Lower leg skin (tissue), 4 donors: ENCODE results near the gene CREBRF. TPM values are rescaled to one million over a fixed set of nuclear protein-coding genes. Genes with fewer than 3 reads are reported as not detected.
A peak's percentile ranks its signal among the peaks of the same experiment; 100 is the strongest.

Experiments
- DNase-seq, 2 donors: peaks; one replicate each; pipeline ENCODE4 v3.0.0-alpha.2; 2019; ENCODE audit warnings: low spot score in 2 of 2
- H3K4me3 ChIP-seq: fragments of 200-600 bp; sonication (generic); 2 replicates; pipeline ENCODE4 v1.5.1; 2017; ENCODE audit warnings: mild to moderate bottlenecking, low read depth; ENCODE audit not compliant: poor library complexity, severe bottlenecking
- POLR2A ChIP-seq, 2 donors: fragments of 450-650 bp; IDR thresholded peaks; one replicate each; pipeline ENCODE4 v1.6.1; 2016 to 2017; ENCODE audit warnings: antibody characterized with exemption in 2 of 2, mild to moderate bottlenecking in 1 of 2, moderate library complexity in 1 of 2
- WGBS, 2 donors: methylation state at CpG; one replicate each; pipeline ENCODE4 v1.1.5; 2018; 5-methylcytosine and 5-hydroxymethylcytosine counted together
- intact Hi-C: fragments of 100-400 bp; cut with DNase I; formaldehyde crosslinking; loops from one replicate; pipeline ENCODE4 v1.15.0; 2023; ENCODE audit warnings: low total_unique reads
- total RNA-seq, 4 donors: library from RNA; depleted of rRNA; stranded (reverse); fragments of >200 nt; gene quantifications; one replicate each; pipeline ENCODE4 v1.1.0, GENCODE V29; 2016
- TF ChIP-seq, protein P1 (sequence below), 3 donors: fragments of 450-650 bp; IDR thresholded peaks; one replicate each; pipeline ENCODE4 v1.5.1; 2016; ENCODE audit warnings: antibody characterized with exemption in 3 of 3, mild to moderate bottlenecking in 3 of 3, moderate library complexity in 2 of 3

The CREBRF gene
- total RNA-seq, 4 donors from 2014 or later = 34.1 to 59.5 (median 42.1) TPM

- intact Hi-C loops = loop anchor here (10.0 kb wide), 1 partner anchor 93 kb away; the partner anchor contains the start of gene BNIP1
- WGBS, 2 donors = 50 to 55% methylated on average over 5 of the region's 5 CpGs
Measured at GRCh38 chr5:173051746-173052145, 4.4 kb upstream of the CREBRF start.

DNA sequence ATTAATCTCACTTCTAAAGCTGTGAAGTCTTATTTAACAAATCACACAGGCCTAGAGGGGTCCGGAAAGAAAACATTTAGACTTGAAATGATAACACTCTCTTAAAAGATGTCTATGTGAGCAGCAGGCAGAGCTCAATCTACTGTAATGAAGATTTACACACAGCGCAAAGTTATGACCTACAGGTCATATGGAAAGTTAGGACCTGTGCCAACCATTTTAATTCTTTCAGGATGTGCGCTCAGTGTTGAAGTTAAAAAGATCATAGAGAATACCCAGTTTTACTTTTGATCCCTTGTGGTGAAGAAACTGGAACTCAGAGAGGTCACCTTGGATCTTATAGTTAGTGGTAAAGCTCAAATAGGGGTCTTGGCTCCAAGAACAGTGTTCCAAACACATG, 3.1 kb upstream of the CREBRF start:
- 72 to 74% methylated on average over 3 of the region's 3 CpGs for WGBS, 2 donors
- intact Hi-C loops = loop anchor here (10.0 kb wide), 1 partner anchor 92 kb away; the partner anchor contains the start of gene BNIP1
- TF ChIP-seq, protein P1, sequence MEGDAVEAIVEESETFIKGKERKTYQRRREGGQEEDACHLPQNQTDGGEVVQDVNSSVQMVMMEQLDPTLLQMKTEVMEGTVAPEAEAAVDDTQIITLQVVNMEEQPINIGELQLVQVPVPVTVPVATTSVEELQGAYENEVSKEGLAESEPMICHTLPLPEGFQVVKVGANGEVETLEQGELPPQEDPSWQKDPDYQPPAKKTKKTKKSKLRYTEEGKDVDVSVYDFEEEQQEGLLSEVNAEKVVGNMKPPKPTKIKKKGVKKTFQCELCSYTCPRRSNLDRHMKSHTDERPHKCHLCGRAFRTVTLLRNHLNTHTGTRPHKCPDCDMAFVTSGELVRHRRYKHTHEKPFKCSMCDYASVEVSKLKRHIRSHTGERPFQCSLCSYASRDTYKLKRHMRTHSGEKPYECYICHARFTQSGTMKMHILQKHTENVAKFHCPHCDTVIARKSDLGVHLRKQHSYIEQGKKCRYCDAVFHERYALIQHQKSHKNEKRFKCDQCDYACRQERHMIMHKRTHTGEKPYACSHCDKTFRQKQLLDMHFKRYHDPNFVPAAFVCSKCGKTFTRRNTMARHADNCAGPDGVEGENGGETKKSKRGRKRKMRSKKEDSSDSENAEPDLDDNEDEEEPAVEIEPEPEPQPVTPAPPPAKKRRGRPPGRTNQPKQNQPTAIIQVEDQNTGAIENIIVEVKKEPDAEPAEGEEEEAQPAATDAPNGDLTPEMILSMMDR (IDR thresholded peaks at IDR 0.05) = no peak
- no peak for TF ChIP-seq POLR2A (IDR thresholded peaks at IDR 0.05)

More at GRCh38 chr5:173051746-173052145, 4.4 kb upstream of the CREBRF start:
- TF ChIP-seq POLR2A (IDR thresholded peaks at IDR 0.05) = no peak
- TF ChIP-seq, protein P1 (IDR thresholded peaks at IDR 0.05) = no peak
- no peak for DNase-seq
- no peak overlapping the region for H3K4me3 ChIP-seq

DNA sequence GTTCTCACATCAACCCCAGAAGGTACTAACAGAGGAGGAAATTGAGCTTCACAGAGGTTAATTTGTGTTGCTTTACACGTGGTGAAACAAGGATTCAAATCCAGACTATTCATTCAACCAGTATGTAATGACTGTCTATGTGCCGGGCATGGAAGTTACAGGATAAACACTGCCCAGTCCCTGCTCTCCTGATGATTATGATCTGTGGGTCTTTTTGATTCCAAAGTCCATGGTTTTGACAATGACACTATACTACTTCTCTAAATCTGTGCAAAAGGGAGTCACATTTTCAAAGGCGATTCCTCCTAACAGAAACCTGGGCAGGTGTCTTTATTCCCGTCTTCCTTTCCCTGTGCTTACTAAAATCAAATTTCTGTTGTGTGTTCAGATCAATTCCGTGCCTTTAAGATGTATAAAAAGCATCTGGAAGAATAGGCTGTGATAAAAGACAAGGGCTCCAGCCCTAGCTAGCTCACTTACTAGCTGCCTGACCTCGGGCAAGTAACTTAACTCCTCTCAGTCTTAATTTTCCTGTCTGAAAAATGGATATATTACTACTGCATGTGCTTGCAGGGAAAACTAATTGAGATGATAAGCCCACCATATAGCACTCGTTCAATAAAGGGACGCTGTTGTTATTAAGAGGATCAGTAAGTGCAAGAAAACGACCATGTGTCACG, 970 bp upstream of the CREBRF start:
- 21 to 30% methylated on average over 10 of the region's 10 CpGs for WGBS, 2 donors
- TF ChIP-seq, protein P1 (IDR thresholded peaks at IDR 0.05) = no peak
- TF ChIP-seq POLR2A (IDR thresholded peaks at IDR 0.05) = no peak
- intact Hi-C loops = loop anchor here (10.0 kb wide), 1 partner anchor 90 kb away; the partner anchor contains the start of gene BNIP1

More for the DNA sequence above, 3.1 kb upstream of the CREBRF start:
- no peak for DNase-seq
- no peak overlapping the region for H3K4me3 ChIP-seq

GRCh38 chr5:173055722-173055982, 500 bp upstream of the CREBRF start:
- DNase-seq = peak in 1 of 2 donors; percentile 65
- TF ChIP-seq, protein P1 (IDR thresholded peaks at IDR 0.05) = no peak
- no peak for TF ChIP-seq POLR2A (IDR thresholded peaks at IDR 0.05)
- WGBS, 2 donors = 1 to 2% methylated on average over 11 of the region's 11 CpGs
- intact Hi-C loops = loop anchor here (10.0 kb wide), 1 partner anchor 89 kb away; the partner anchor contains the start of gene BNIP1
- H3K4me3 ChIP-seq = no peak overlapping the region

More for the DNA sequence above, 970 bp upstream of the CREBRF start:
- DNase-seq = no peak
- H3K4me3 ChIP-seq = no peak overlapping the region

DNA sequence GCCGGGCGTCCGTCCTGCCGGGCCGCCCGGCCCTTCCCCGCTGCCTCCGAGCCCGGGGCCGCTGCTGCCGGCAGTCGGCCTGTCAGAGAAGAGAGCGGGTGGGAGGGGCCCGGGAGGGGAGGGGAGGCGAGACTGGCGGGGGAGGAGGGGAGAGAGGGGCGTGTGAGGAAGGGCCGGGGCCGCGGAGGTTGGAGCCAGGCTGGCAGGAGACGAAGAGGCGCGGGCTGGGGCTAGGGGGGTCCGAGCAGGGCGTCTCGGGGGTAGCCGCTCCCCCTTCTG, 570 bp downstream of the CREBRF start:
- DNase-seq = no peak
- 0 to 2% methylated on average over 13 to 22 of the region's 27 CpGs for WGBS, 2 donors
- TF ChIP-seq POLR2A (IDR thresholded peaks at IDR 0.05) = no peak
- TF ChIP-seq, protein P1 (IDR thresholded peaks at IDR 0.05) = no peak
- H3K4me3 ChIP-seq = peak overlapping the region; percentile 99
- intact Hi-C loops = loop anchor here (10.0 kb wide), 1 partner anchor 88 kb away; the partner anchor contains the start of gene BNIP1
